Endothelial cell of umbilical vein (primary cell): Measurements from ENCODE around the gene NMBR.
"Not testable (repeated sequence)": the region's sequence is repeated elsewhere in the genome, so short reads cannot be mapped to it uniquely, and the experiment has no call there.

ENCODE experiments used
- GATA2 ChIP-seq: IDR thresholded peaks from 2 replicates; pipeline ENCODE4 v1.7.0; 2011; ENCODE audit warnings: low read depth, mild to moderate bottlenecking, moderate library complexity, mixed read lengths, low read length; ENCODE audit not compliant: insufficient read length, insufficient read depth
- MYC ChIP-seq: IDR thresholded peaks from one replicate; pipeline ENCODE4 v1.6.1; 2011; ENCODE audit warnings: mild to moderate bottlenecking, low read depth, low read length
- POLR2A ChIP-seq: IDR thresholded peaks from 2 replicates; pipeline ENCODE4 v1.6.1; 2012; ENCODE audit warnings: low read depth, mild to moderate bottlenecking, control low read depth, low read length
- POLR2AphosphoS5 ChIP-seq: IDR thresholded peaks from 2 replicates; pipeline ENCODE4 v1.6.1; 2012; ENCODE audit warnings: low read depth, mild to moderate bottlenecking, control low read depth, low read length, moderate library complexity; ENCODE audit not compliant: insufficient read depth
- TF ChIP-seq, protein P1 (sequence below), 2 donors: IDR thresholded peaks; 1 replicate in 1 of 2; 2 replicates in 1 of 2; pipeline ENCODE4 v1.5.1; 2011; ENCODE audit warnings: low read length in 2 of 2, mild to moderate bottlenecking in 2 of 2, moderate library complexity in 2 of 2, control low read depth in 1 of 2, inconsistent platforms in 1 of 2, low read depth in 1 of 2; ENCODE audit not compliant: insufficient read depth in 1 of 2; ENCODE audit errors: extremely low read depth in 1 of 2
- TF ChIP-seq, protein P2 (sequence below): IDR thresholded peaks from 2 replicates; pipeline ENCODE4 v1.6.1; 2011; ENCODE audit not compliant: insufficient read depth, insufficient read length

DNA sequence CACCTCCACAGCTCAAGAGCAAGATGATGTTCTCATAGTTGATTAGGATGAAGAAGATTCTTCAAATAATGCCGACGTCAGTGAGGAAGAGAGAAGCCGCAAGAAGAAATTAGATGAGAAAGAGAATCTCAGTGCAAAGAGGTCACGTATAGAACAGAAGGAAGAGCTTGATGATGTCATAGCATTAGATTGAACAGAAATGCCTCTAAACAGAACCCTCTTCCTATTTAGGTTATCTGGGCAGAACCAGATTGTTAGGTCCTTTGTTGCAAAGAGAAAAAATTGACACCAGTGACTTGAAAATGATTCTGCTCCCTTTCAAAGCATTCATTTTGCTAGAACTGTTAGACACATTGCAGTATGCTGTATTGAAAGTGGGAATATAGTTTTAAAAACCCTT is 84.1 kb downstream of the NMBR start:
- TF ChIP-seq, protein P1, sequence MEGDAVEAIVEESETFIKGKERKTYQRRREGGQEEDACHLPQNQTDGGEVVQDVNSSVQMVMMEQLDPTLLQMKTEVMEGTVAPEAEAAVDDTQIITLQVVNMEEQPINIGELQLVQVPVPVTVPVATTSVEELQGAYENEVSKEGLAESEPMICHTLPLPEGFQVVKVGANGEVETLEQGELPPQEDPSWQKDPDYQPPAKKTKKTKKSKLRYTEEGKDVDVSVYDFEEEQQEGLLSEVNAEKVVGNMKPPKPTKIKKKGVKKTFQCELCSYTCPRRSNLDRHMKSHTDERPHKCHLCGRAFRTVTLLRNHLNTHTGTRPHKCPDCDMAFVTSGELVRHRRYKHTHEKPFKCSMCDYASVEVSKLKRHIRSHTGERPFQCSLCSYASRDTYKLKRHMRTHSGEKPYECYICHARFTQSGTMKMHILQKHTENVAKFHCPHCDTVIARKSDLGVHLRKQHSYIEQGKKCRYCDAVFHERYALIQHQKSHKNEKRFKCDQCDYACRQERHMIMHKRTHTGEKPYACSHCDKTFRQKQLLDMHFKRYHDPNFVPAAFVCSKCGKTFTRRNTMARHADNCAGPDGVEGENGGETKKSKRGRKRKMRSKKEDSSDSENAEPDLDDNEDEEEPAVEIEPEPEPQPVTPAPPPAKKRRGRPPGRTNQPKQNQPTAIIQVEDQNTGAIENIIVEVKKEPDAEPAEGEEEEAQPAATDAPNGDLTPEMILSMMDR (IDR thresholded peaks at IDR 0.05; ENCODE audit: extremely low read depth in 1 of 2, insufficient read depth in 1 of 2, low read depth in 1 of 2, low read length in 2 of 2) = not testable (repeated sequence)
- TF ChIP-seq POLR2AphosphoS5, MYC, POLR2A, GATA2: not testable (repeated sequence)
- TF ChIP-seq, protein P2, sequence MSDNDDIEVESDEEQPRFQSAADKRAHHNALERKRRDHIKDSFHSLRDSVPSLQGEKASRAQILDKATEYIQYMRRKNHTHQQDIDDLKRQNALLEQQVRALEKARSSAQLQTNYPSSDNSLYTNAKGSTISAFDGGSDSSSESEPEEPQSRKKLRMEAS = not testable (repeated sequence)
